ENCODE data around the gene CDH26. TPM values are rescaled to one million over a fixed set of nuclear protein-coding genes. Genes with fewer than 3 reads are reported as not detected.

CDH26 gene
- total and polyA plus RNA-seq, 2 donors from 2014 or later: 0.47 to 2.4 TPM

- no peak overlapping the region for H3K9ac ChIP-seq (ENCODE audit: low read length in 3 of 3)
- DNase-seq: no peak
- H3K27me3 ChIP-seq (ENCODE audit: control insufficient read depth, insufficient read depth, low read length): no peaks in the 10 kb centered on the region
- TF ChIP-seq CTCF (IDR thresholded peaks at IDR 0.05; ENCODE audit: borderline replicate concordance, extremely low read depth, insufficient read depth): no peak
- intact Hi-C loops (cut with DNase I): no loop called here
- no peak overlapping the region for H3K27ac ChIP-seq (ENCODE audit: low read depth in 2 of 2, low read length in 2 of 2)
- no peaks in the 10 kb centered on the region for H3K4me1 ChIP-seq (ENCODE audit: control insufficient read depth in 2 of 3, insufficient read depth in 2 of 3, low read depth in 1 of 3, low read length in 3 of 3)
- no peak overlapping the region for H3K4me3 ChIP-seq (ENCODE audit: low read length in 3 of 3)
- FAIRE-seq: no peak
- H3K36me3 ChIP-seq (ENCODE audit: control insufficient read depth in 2 of 3, insufficient read depth in 3 of 3, low read length in 3 of 3): no peaks in the 10 kb centered on the region
- no peaks in the 10 kb centered on the region for H3K9me3 ChIP-seq (ENCODE audit: control insufficient read depth in 2 of 3, insufficient read depth in 1 of 3, low read length in 3 of 3)
Observed at GRCh38 chr20:60048634-60049521, 90.7 kb downstream of the CDH26 start.

- no peak overlapping the region for H3K27ac ChIP-seq (ENCODE audit: low read depth in 2 of 2, low read length in 2 of 2)
- no peaks in the 10 kb centered on the region for H3K27me3 ChIP-seq (ENCODE audit: control insufficient read depth, insufficient read depth, low read length)
- H3K36me3 ChIP-seq (ENCODE audit: control insufficient read depth in 2 of 3, insufficient read depth in 3 of 3, low read length in 3 of 3): no peaks in the 10 kb centered on the region
- intact Hi-C loops (cut with DNase I): no loop called here
- H3K9me3 ChIP-seq (ENCODE audit: control insufficient read depth in 2 of 3, insufficient read depth in 1 of 3, low read length in 3 of 3): no peaks in the 10 kb centered on the region
- H3K4me3 ChIP-seq (ENCODE audit: low read length in 3 of 3): no peak overlapping the region
- no peak for TF ChIP-seq CTCF (IDR thresholded peaks at IDR 0.05; ENCODE audit: borderline replicate concordance, extremely low read depth, insufficient read depth)
- no peak overlapping the region for H3K9ac ChIP-seq (ENCODE audit: low read length in 3 of 3)
- DNase-seq: no peak
- FAIRE-seq: no peak
- no peaks in the 10 kb centered on the region for H3K4me1 ChIP-seq (ENCODE audit: control insufficient read depth in 2 of 3, insufficient read depth in 2 of 3, low read depth in 1 of 3, low read length in 3 of 3)
Observed at GRCh38 chr20:60049601-60050000, 91.4 kb downstream of the CDH26 start.

GRCh38 chr20:60050193-60050947 lies 92.1 kb downstream of the CDH26 start:
- no peak overlapping the region for H3K4me3 ChIP-seq (ENCODE audit: low read length in 3 of 3)
- TF ChIP-seq CTCF (IDR thresholded peaks at IDR 0.05; ENCODE audit: borderline replicate concordance, extremely low read depth, insufficient read depth): no peak
- intact Hi-C loops (cut with DNase I): no loop called here
- no peaks in the 10 kb centered on the region for H3K36me3 ChIP-seq (ENCODE audit: control insufficient read depth in 2 of 3, insufficient read depth in 3 of 3, low read length in 3 of 3)
- H3K27ac ChIP-seq (ENCODE audit: low read depth in 2 of 2, low read length in 2 of 2): no peak overlapping the region
- FAIRE-seq (no peak), DNase-seq (no peak)
- H3K9ac ChIP-seq (ENCODE audit: low read length in 3 of 3): no peak overlapping the region
- H3K9me3 ChIP-seq (ENCODE audit: control insufficient read depth in 2 of 3, insufficient read depth in 1 of 3, low read length in 3 of 3): no peaks in the 10 kb centered on the region
- no peaks in the 10 kb centered on the region for H3K27me3 ChIP-seq (ENCODE audit: control insufficient read depth, insufficient read depth, low read length)
- H3K4me1 ChIP-seq (ENCODE audit: control insufficient read depth in 2 of 3, insufficient read depth in 2 of 3, low read depth in 1 of 3, low read length in 3 of 3): no peaks in the 10 kb centered on the region

All from kidney (tissue), 14 donors.